Mucosa of descending colon (tissue), 3 donors: ENCODE measurements around the gene PLXDC2. TPM values are rescaled to one million over a fixed set of nuclear protein-coding genes. Genes with fewer than 3 reads are reported as not detected.

Experiments
- ATAC-seq: fragments of 200-7000 bp; cut with Tn5 transposase; one replicate; pipeline ENCODE4 v1.9.1; 2020; ENCODE audit warnings: mild to moderate bottlenecking, moderate library complexity
- DNase-seq, 3 donors: peaks; one replicate each; pipeline ENCODE4 v3.0.0-alpha.2; 2020
- H3K36me3 ChIP-seq: fragments of 200-600 bp; one replicate; pipeline ENCODE4 v1.8.0; 2021; ENCODE audit warnings: low read depth, mild to moderate bottlenecking
- H3K4me1 ChIP-seq: fragments of 200-600 bp; one replicate; pipeline ENCODE4 v1.8.0; 2021; ENCODE audit warnings: low read depth, mild to moderate bottlenecking
- H3K4me3 ChIP-seq: fragments of 200-600 bp; one replicate; pipeline ENCODE4 v1.8.0; 2021; ENCODE audit warnings: mild to moderate bottlenecking
- H3K9me3 ChIP-seq: fragments of 200-600 bp; one replicate; pipeline ENCODE4 v1.8.0; 2021; ENCODE audit warnings: mild to moderate bottlenecking
- CTCF ChIP-seq: fragments of 200-600 bp; IDR thresholded peaks from one replicate; pipeline ENCODE4 v1.8.0; 2022; ENCODE audit warnings: antibody characterized with exemption, mild to moderate bottlenecking
- intact Hi-C, 2 donors: fragments of 100-400 bp; cut with DNase I in 1 of 2; cut with micrococcal nuclease in 1 of 2; formaldehyde crosslinking; loops; one replicate each; pipeline versions ENCODE4 v1.11.0 to v1.11.1; 2022; cut with DNase I, micrococcal nuclease
- total RNA-seq, 3 donors: library from RNA; stranded (reverse); fragmentation: NEBNext Ultra II Directional in 2 of 3; extraction: Animal tissue kit (Norgen Biotek cat#: 25700) in 2 of 3; gene quantifications; one replicate each; pipeline versions ENCODE4 v1.2.1 to v1.2.4, GENCODE V29; 2021 to 2023
- donor health status: DM: no; HTN: no; CAD: no; lungs with moderate emphysema.
- donor health status: DM: no; HTN: no; CAD: no.
- donor health status: DM: no; HTN: yes; CAD: no.

The PLXDC2 gene
- total RNA-seq, 3 donors from 2014 or later = 19.9 to 31.6 (median 30.3) TPM

- intact Hi-C loops = no loop called here
- Histone ChIP-seq H3K4me3 (no peak overlapping the region), H3K9me3 (no peaks in the 10 kb centered on the region), H3K36me3 (no peaks in the 10 kb centered on the region), H3K4me1 (no peaks in the 10 kb centered on the region)
- TF ChIP-seq CTCF = no peak
- ATAC-seq (no peak), DNase-seq (no peak)
Observed at GRCh38 chr10:19983880-19984565, 167.8 kb downstream of the PLXDC2 start.

GRCh38 chr10:19985745-19986144, 169.5 kb downstream of the PLXDC2 start:
- Histone ChIP-seq H3K4me3 (no peak overlapping the region), H3K36me3 (no peaks in the 10 kb centered on the region), H3K4me1 (no peaks in the 10 kb centered on the region), H3K9me3 (no peaks in the 10 kb centered on the region)
- no peak for ATAC-seq
- intact Hi-C loops = no loop called here
- DNase-seq = no peak
- no peak for TF ChIP-seq CTCF

- TF ChIP-seq CTCF = no peak
- H3K4me1 ChIP-seq = no peaks in the 10 kb centered on the region
- intact Hi-C loops = no loop called here
- ATAC-seq (no peak), DNase-seq (no peak)
- H3K4me3 ChIP-seq = no peak overlapping the region
- no peaks in the 10 kb centered on the region for H3K36me3 ChIP-seq
- H3K9me3 ChIP-seq = no peaks in the 10 kb centered on the region
Observed at GRCh38 chr10:19986591-19986990, 170.4 kb downstream of the PLXDC2 start.

DNA sequence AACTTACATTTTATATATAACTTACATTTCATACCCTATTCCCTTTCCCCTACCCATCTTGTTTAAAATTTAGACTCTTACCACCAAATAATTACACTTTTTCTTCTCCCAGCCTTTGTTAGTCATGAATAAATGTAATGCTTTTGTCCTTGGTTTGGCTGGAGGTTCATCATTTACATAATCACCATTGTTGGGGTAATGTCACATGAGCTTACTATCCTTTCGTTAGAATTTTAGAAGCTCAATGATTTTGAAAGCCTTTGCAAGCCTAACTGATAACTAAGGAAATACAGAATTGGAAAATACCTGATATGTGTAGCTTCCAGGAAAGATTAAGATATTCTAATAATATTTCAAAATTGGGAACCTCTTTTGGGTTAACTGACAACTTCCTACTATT, 171.7 kb downstream of the PLXDC2 start:
- intact Hi-C loops = no loop called here
- ATAC-seq (no peak), DNase-seq (no peak)
- H3K9me3 ChIP-seq = no peaks in the 10 kb centered on the region
- no peak for TF ChIP-seq CTCF
- no peaks in the 10 kb centered on the region for H3K4me1 ChIP-seq
- H3K4me3 ChIP-seq = no peak overlapping the region
- no peaks in the 10 kb centered on the region for H3K36me3 ChIP-seq

GRCh38 chr10:19993714-19994315, 177.6 kb downstream of the PLXDC2 start:
- H3K9me3 ChIP-seq = no peaks in the 10 kb centered on the region
- TF ChIP-seq CTCF = no peak
- H3K4me1 ChIP-seq = peaks cover 5% of the 10 kb centered on the region
- intact Hi-C loops = loop anchor here in 1 of 2 donors (10.0 kb wide), 1 partner anchor 179 kb away; the partner anchor contains the start of gene PLXDC2
- no peaks in the 10 kb centered on the region for H3K36me3 ChIP-seq
- DNase-seq = no peak
- no peak for ATAC-seq
- no peak overlapping the region for H3K4me3 ChIP-seq
